ENCODE results near the gene SCPEP1.

SCPEP1 gene

DNA sequence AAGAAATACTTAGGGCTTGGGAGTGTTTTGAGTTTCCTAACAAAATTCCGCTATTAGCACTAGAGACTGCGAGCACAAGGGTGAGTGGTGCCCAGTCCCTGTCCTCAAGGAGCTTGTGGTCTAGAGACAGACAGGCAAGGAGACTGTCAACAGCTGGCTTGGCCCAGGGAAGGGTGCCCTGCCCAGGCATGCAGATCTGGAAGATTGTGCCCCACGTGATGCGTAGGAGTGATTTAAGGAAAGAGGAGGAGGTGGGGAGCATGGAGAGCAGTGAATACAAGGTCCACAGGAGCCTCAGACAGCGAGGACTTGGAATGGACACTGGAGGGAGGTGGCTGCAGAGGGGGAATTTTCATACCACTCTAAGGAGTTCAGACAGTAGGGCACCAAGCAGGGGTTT, 25.0 kb downstream of the SCPEP1 start:
- Mint-ChIP-seq H3K27ac (no peak overlapping the region), H3K4me3 (no peak overlapping the region), H3K9me3 (no peaks in the 10 kb centered on the region), H3K36me3 (ENCODE audit: low read depth) (peaks cover 7% of the 10 kb centered on the region), H3K27me3 (no peaks in the 10 kb centered on the region), H3K4me1 (peaks cover 10% of the 10 kb centered on the region)
- no peak for ATAC-seq
- DNase-seq, result no peak

DNA sequence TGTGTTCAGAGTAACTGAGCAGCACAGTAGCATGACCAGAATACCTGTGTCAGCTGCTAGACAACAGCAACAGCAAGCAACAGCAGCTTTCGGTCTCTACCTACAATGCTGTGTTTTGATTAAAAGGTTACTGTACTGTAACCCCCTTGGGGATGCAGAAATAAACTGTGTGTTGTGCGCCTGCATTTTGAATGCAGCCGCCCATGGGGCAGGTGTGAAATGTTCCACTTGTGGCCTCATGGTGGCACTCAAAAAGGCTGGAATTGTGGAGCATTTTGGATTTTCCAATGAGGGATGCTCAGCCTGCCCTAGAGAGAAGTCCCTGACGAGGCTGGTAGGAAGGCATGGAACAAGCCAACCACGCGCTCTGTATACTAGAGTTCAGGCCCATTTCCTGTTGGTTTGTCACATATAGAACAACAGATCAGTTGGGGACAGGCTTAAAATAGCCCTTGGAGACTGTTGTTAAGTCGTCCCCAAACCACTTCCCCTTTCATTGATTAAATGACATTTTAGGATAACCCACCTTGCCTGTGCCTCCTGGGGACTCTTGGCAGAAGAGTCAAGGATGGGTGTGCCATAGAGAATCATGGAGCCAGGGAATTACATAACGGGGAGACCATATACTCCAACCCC, 27.1 kb downstream of the SCPEP1 start:
- Mint-ChIP-seq H3K9me3 (no peaks in the 10 kb centered on the region), H3K27ac (peak overlapping the region; percentile 5), H3K4me3 (no peak overlapping the region), H3K4me1 (peaks cover 16% of the 10 kb centered on the region), H3K36me3 (ENCODE audit: low read depth) (peaks cover 3% of the 10 kb centered on the region), H3K27me3 (no peaks in the 10 kb centered on the region)
- peak; percentile 39 for ATAC-seq
- DNase-seq, result peak; percentile 4

DNA sequence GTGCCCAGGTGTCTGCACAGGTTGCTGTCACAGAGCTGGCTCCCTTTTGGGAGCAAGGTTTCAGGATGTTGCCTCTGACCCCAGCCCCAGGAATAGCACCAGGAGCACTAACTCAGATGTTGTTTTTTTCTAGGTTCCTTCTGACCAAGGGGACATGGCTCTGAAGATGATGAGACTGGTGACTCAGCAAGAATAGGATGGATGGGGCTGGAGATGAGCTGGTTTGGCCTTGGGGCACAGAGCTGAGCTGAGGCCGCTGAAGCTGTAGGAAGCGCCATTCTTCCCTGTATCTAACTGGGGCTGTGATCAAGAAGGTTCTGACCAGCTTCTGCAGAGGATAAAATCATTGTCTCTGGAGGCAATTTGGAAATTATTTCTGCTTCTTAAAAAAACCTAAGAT, 28.1 kb downstream of the SCPEP1 start:
- no peaks in the 10 kb centered on the region for H3K9me3 Mint-ChIP-seq
- no peaks in the 10 kb centered on the region for H3K36me3 Mint-ChIP-seq (ENCODE audit: low read depth)
- no peak overlapping the region for H3K4me3 Mint-ChIP-seq
- no peak overlapping the region for H3K27ac Mint-ChIP-seq
- ATAC-seq (no peak), DNase-seq (no peak)
- peaks cover 18% of the 10 kb centered on the region for H3K4me1 Mint-ChIP-seq
- no peaks in the 10 kb centered on the region for H3K27me3 Mint-ChIP-seq

DNA sequence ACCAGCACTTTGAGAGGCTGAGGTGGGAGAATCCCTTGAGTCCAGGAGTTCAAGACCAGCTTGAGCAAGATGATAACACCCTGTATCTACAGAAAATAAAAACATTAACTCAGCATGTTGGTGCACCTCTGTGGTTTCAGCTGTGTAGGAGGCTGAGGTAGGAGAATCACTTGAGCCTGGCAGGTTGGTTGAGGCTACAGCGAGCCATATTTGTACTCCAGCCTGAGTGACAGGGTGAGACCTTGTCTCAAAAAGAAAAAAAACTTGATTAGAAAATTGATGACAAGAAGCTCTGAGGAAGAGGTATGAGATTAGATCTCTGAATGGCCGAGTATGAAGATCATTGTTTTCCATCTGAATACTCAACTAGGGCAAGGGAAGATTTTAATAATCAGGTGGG, 31.0 kb downstream of the SCPEP1 start:
- no peaks in the 10 kb centered on the region for H3K36me3 Mint-ChIP-seq (ENCODE audit: low read depth)
- no peak overlapping the region for H3K4me3 Mint-ChIP-seq
- no peak for DNase-seq
- no peak for ATAC-seq
- peaks cover 16% of the 10 kb centered on the region for H3K4me1 Mint-ChIP-seq
- no peak overlapping the region for H3K27ac Mint-ChIP-seq
- no peaks in the 10 kb centered on the region for H3K9me3 Mint-ChIP-seq
- H3K27me3 Mint-ChIP-seq, result no peaks in the 10 kb centered on the region

DNA sequence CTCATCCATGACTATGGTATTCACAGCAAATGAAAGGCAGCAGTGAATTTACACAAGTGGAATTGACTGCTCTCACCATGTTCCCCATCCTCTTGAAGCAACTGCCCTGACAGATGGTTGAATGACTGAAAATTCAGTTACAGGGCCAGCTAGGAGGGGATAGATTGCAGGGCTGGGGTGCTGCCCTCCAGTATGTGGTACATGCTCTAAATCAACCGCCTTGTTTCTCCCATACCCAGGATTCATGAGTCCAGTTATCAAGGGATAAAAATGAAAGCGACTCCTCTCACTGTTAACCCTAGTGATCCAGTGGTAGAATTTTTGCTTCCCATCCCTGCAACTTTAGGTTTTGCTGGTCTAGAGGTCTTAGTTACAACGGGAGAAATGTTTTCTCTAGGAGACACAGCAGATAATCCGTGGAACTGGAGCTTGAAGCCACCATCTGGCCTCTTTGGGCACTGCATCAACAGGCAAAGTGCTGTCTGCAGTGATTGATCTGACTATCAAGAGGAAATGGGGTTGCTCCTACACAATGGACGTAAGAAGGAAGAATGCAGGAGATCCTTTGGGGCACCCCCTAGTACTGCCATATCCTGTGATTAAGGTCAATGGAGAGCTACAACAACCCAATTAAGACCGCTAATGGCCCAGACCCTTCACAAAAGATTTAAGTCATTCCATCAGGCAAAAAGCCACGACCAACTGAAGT, 32.0 kb downstream of the SCPEP1 start:
- H3K4me3 Mint-ChIP-seq, result peak overlapping the region; percentile 2

DNA sequence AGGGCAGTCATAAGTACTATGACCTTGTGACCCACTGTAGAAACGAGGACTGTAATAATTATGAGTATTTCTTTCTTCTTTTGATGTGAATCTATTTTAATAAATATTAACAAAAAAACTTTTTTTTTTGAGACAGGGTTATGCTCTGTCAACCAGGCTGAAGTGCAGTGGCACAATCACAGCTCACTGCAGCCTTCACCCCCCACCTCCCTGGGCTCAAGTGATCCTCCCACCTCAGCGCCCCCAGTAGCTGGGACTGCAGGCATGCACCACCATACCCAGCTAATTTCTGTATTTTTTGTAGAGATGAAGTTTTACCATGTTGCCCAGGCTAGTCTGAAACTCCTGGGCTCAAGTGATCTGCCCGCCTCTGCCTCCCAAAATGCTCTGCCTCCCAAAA, 32.6 kb downstream of the SCPEP1 start:
- Mint-ChIP-seq H3K36me3 (ENCODE audit: low read depth) (no peaks in the 10 kb centered on the region), H3K9me3 (no peaks in the 10 kb centered on the region), H3K27me3 (no peaks in the 10 kb centered on the region), H3K4me3 (peak overlapping the region; percentile 2), H3K4me1 (peaks cover 8% of the 10 kb centered on the region), H3K27ac (no peak overlapping the region)
- no peak for ATAC-seq
- no peak for DNase-seq

More for the DNA sequence above, 32.0 kb downstream of the SCPEP1 start:
- Mint-ChIP-seq H3K27me3 (no peaks in the 10 kb centered on the region), H3K36me3 (ENCODE audit: low read depth) (no peaks in the 10 kb centered on the region), H3K27ac (no peak overlapping the region), H3K4me1 (peaks cover 14% of the 10 kb centered on the region), H3K9me3 (no peaks in the 10 kb centered on the region)
- peak; percentile 50 for DNase-seq
- peak; percentile 79 for ATAC-seq

GRCh38 chr17:57011491-57012015, 33.6 kb downstream of the SCPEP1 start:
- H3K9me3 Mint-ChIP-seq, result no peaks in the 10 kb centered on the region
- H3K4me3 Mint-ChIP-seq, result no peak overlapping the region
- DNase-seq (no peak), ATAC-seq (no peak)
- H3K36me3 Mint-ChIP-seq (ENCODE audit: low read depth), result no peaks in the 10 kb centered on the region
- peaks cover 8% of the 10 kb centered on the region for H3K4me1 Mint-ChIP-seq
- H3K27ac Mint-ChIP-seq, result no peak overlapping the region
- H3K27me3 Mint-ChIP-seq, result no peaks in the 10 kb centered on the region

- H3K9me3 Mint-ChIP-seq, result no peaks in the 10 kb centered on the region
- H3K27ac Mint-ChIP-seq, result no peak overlapping the region
- no peaks in the 10 kb centered on the region for H3K4me1 Mint-ChIP-seq
Measured at GRCh38 chr17:57016071-57016763, 38.3 kb downstream of the SCPEP1 start.

GRCh38 chr17:57016764-57017116, 38.8 kb downstream of the SCPEP1 start:
- Mint-ChIP-seq H3K27ac (no peak overlapping the region), H3K27me3 (no peaks in the 10 kb centered on the region), H3K36me3 (ENCODE audit: low read depth) (no peaks in the 10 kb centered on the region), H3K4me1 (no peaks in the 10 kb centered on the region), H3K9me3 (no peaks in the 10 kb centered on the region), H3K4me3 (no peak overlapping the region)
- ATAC-seq, result no peak
- no peak for DNase-seq

More at GRCh38 chr17:57016071-57016763, 38.3 kb downstream of the SCPEP1 start:
- Mint-ChIP-seq H3K27me3 (no peaks in the 10 kb centered on the region), H3K4me3 (no peak overlapping the region), H3K36me3 (ENCODE audit: low read depth) (no peaks in the 10 kb centered on the region)
- ATAC-seq, result no peak
- DNase-seq, result no peak

DNA sequence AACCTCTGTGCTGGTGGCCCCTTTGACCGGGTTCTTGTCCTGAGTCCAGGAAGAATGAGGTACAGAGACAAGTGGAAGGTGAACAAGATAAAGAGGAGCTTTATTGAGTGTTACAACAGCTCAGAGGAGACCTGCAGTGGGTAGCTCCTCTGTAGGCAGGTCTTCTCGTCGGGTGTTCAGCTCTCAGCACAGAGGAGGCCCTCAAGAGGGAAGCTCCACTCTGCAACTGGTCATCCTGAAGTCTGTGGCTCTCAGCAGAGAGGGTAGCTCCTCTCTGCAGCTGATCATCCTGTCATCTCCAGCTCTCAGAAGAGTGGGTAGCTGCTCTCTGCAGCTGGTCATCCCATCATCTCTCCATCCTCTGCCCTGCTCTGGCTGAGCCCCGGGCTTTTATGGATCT, 39.7 kb downstream of the SCPEP1 start:
- Mint-ChIP-seq H3K4me3 (no peak overlapping the region), H3K36me3 (ENCODE audit: low read depth) (no peaks in the 10 kb centered on the region), H3K27ac (no peak overlapping the region), H3K27me3 (peaks cover 2% of the 10 kb centered on the region), H3K9me3 (no peaks in the 10 kb centered on the region), H3K4me1 (peaks cover 3% of the 10 kb centered on the region)
- DNase-seq, result no peak
- ATAC-seq, result no peak

GRCh38 chr17:57020208-57020607, 42.3 kb downstream of the SCPEP1 start:
- peaks cover 10% of the 10 kb centered on the region for H3K4me1 Mint-ChIP-seq
- ATAC-seq (no peak), DNase-seq (no peak)
- peaks cover 10% of the 10 kb centered on the region for H3K27me3 Mint-ChIP-seq
- H3K4me3 Mint-ChIP-seq, result no peak overlapping the region
- H3K9me3 Mint-ChIP-seq, result peaks cover 5% of the 10 kb centered on the region
- H3K27ac Mint-ChIP-seq, result no peak overlapping the region
- H3K36me3 Mint-ChIP-seq (ENCODE audit: low read depth), result no peaks in the 10 kb centered on the region

GRCh38 chr17:57021226-57021940, 43.5 kb downstream of the SCPEP1 start:
- DNase-seq, result no peak
- Mint-ChIP-seq H3K36me3 (ENCODE audit: low read depth) (no peaks in the 10 kb centered on the region), H3K9me3 (peaks cover 13% of the 10 kb centered on the region)

GRCh38 chr17:57025876-57026275, 47.9 kb downstream of the SCPEP1 start:
- H3K27me3 Mint-ChIP-seq, result peaks cover 21% of the 10 kb centered on the region
- H3K9me3 Mint-ChIP-seq, result peaks cover 22% of the 10 kb centered on the region
- no peak overlapping the region for H3K4me3 Mint-ChIP-seq
- ATAC-seq (no peak), DNase-seq (no peak)
- no peaks in the 10 kb centered on the region for H3K36me3 Mint-ChIP-seq (ENCODE audit: low read depth)
- no peak overlapping the region for H3K27ac Mint-ChIP-seq
- peaks cover 10% of the 10 kb centered on the region for H3K4me1 Mint-ChIP-seq

More at GRCh38 chr17:57021226-57021940, 43.5 kb downstream of the SCPEP1 start:
- Mint-ChIP-seq H3K27ac (no peak overlapping the region), H3K4me1 (peaks cover 10% of the 10 kb centered on the region), H3K4me3 (no peak overlapping the region), H3K27me3 (peaks cover 10% of the 10 kb centered on the region)
- no peak for ATAC-seq

- DNase-seq, result no peak
- Mint-ChIP-seq H3K4me3 (no peak overlapping the region), H3K36me3 (ENCODE audit: low read depth) (no peaks in the 10 kb centered on the region), H3K4me1 (peaks cover 6% of the 10 kb centered on the region), H3K27me3 (peaks cover 18% of the 10 kb centered on the region), H3K9me3 (peaks cover 22% of the 10 kb centered on the region), H3K27ac (no peak overlapping the region)
- ATAC-seq, result no peak
Measured at GRCh38 chr17:57027852-57028251, 49.9 kb downstream of the SCPEP1 start.
